Loucy (cell line): Measurements from ENCODE around the gene MAGOHB.

Experiments
- CTCF ChIP-seq: fragments of 200-600 bp; sonication (generic); conservative IDR thresholded peaks from 2 replicates; pipeline ENCODE4 v1.5.1; 2014; ENCODE audit warnings: mild to moderate bottlenecking, antibody characterized with exemption, low read length
- EZH2phosphoT487 ChIP-seq: fragments of 200-600 bp; IDR thresholded peaks from 2 replicates; pipeline ENCODE4 v1.6.1; 2018; ENCODE audit warnings: antibody characterized with exemption, mild to moderate bottlenecking, moderate library complexity, borderline replicate concordance

GRCh38 chr12:10618338-10618987 is 5.1 kb upstream of the MAGOHB start:
- TF ChIP-seq EZH2phosphoT487: no peak
- no peak for TF ChIP-seq CTCF
